Osteoblast (primary cell): Measurements from ENCODE around the gene UBE2O. TPM values are rescaled to one million over a fixed set of nuclear protein-coding genes. Genes with fewer than 3 reads are reported as not detected.

ENCODE experiments used
- DNase-seq: peaks from one replicate; pipeline ENCODE4 v3.0.0; 2011; ENCODE audit warnings: low spot score, mixed read lengths; ENCODE audit not compliant: insufficient read length; ENCODE audit errors: missing footprints
- H2AFZ ChIP-seq: 2 replicates; pipeline ENCODE4 v1.6.0; 2011; ENCODE audit warnings: mild to moderate bottlenecking, low read length
- H3K27ac ChIP-seq: 2 replicates; pipeline ENCODE4 v1.5.1; 2011; ENCODE audit warnings: mild to moderate bottlenecking, low read depth, low read length, moderate library complexity
- H3K27me3 ChIP-seq: 2 replicates; pipeline ENCODE4 v1.6.0; 2012; ENCODE audit warnings: mild to moderate bottlenecking, control low read depth, inconsistent platforms, low read length, moderate library complexity; ENCODE audit not compliant: insufficient read depth
- H3K36me3 ChIP-seq: 2 replicates; pipeline ENCODE4 v1.5.1; 2011; ENCODE audit warnings: mild to moderate bottlenecking, low read length, control low read depth, moderate library complexity; ENCODE audit not compliant: insufficient read depth
- H3K4me1 ChIP-seq: 2 replicates; pipeline ENCODE4 v1.5.1; 2011; ENCODE audit warnings: mild to moderate bottlenecking, low read length, control low read depth, moderate library complexity; ENCODE audit not compliant: insufficient read depth
- H3K4me2 ChIP-seq: 2 replicates; pipeline ENCODE4 v1.6.0; 2011; ENCODE audit warnings: mild to moderate bottlenecking, low read length; ENCODE audit not compliant: insufficient read depth
- H3K4me3 ChIP-seq: fragments of 200-600 bp; sonication (generic); 3 replicates; pipeline ENCODE4 v1.5.1; 2012; ENCODE audit warnings: mild to moderate bottlenecking, low read length, inconsistent platforms; ENCODE audit not compliant: insufficient read depth
- H3K79me2 ChIP-seq: 2 replicates; pipeline ENCODE4 v1.6.0; 2012; ENCODE audit warnings: mild to moderate bottlenecking, low read length, control low read depth, inconsistent platforms; ENCODE audit not compliant: insufficient read depth
- H3K9me3 ChIP-seq: 2 replicates; pipeline ENCODE4 v1.5.1; 2011; ENCODE audit warnings: low read depth, low read length, control low read depth
- H4K20me1 ChIP-seq: 2 replicates; pipeline ENCODE4 v1.6.0; 2012; ENCODE audit warnings: mild to moderate bottlenecking, low read length, control low read depth; ENCODE audit not compliant: insufficient read depth
- CTCF ChIP-seq: IDR thresholded peaks from 2 replicates; pipeline ENCODE4 v1.5.1; 2011; ENCODE audit warnings: mild to moderate bottlenecking, low read depth, low read length, moderate library complexity; ENCODE audit errors: extremely low read depth
- total RNA-seq: library from RNA; depleted of rRNA; stranded (reverse); fragments of >200 nt; gene quantifications from 2 replicates; pipeline ENCODE4 v1.2.3, GENCODE V29; 2012

The UBE2O gene
- total RNA-seq, 1 donor, result 19.5 TPM

GRCh38 chr17:76478730-76479514 is 26.0 kb upstream of the UBE2O start:
- Histone ChIP-seq H3K79me2 (no peaks in the 10 kb centered on the region), H3K27ac (no peak overlapping the region), H2AFZ (no peak overlapping the region), H3K36me3 (no peaks in the 10 kb centered on the region), H3K4me1 (no peaks in the 10 kb centered on the region), H3K9me3 (no peaks in the 10 kb centered on the region), H3K4me3 (no peak overlapping the region), H4K20me1 (no peaks in the 10 kb centered on the region), H3K4me2 (no peak overlapping the region), H3K27me3 (no peaks in the 10 kb centered on the region)
- no peak for TF ChIP-seq CTCF
- DNase-seq, result no peak

GRCh38 chr17:76478097-76478496 is 25.1 kb upstream of the UBE2O start:
- Histone ChIP-seq H3K4me1 (no peaks in the 10 kb centered on the region), H4K20me1 (no peaks in the 10 kb centered on the region), H3K9me3 (no peaks in the 10 kb centered on the region), H3K79me2 (no peaks in the 10 kb centered on the region), H3K27me3 (no peaks in the 10 kb centered on the region), H3K4me2 (no peak overlapping the region), H2AFZ (no peak overlapping the region), H3K27ac (no peak overlapping the region), H3K36me3 (no peaks in the 10 kb centered on the region), H3K4me3 (no peak overlapping the region)
- no peak for TF ChIP-seq CTCF
- no peak for DNase-seq

GRCh38 chr17:76477576-76477975 is 24.6 kb upstream of the UBE2O start:
- Histone ChIP-seq H3K9me3 (no peaks in the 10 kb centered on the region), H4K20me1 (no peaks in the 10 kb centered on the region), H2AFZ (no peak overlapping the region), H3K27ac (no peak overlapping the region), H3K27me3 (no peaks in the 10 kb centered on the region), H3K4me3 (no peak overlapping the region), H3K79me2 (no peaks in the 10 kb centered on the region), H3K36me3 (no peaks in the 10 kb centered on the region), H3K4me1 (no peaks in the 10 kb centered on the region), H3K4me2 (no peak overlapping the region)
- TF ChIP-seq CTCF, result no peak
- no peak for DNase-seq

- Histone ChIP-seq H3K4me3 (no peak overlapping the region), H3K4me2 (no peak overlapping the region), H3K27me3 (no peaks in the 10 kb centered on the region), H3K36me3 (no peaks in the 10 kb centered on the region), H2AFZ (no peak overlapping the region), H3K27ac (no peak overlapping the region), H3K4me1 (no peaks in the 10 kb centered on the region), H4K20me1 (no peaks in the 10 kb centered on the region), H3K9me3 (no peaks in the 10 kb centered on the region), H3K79me2 (no peaks in the 10 kb centered on the region)
- TF ChIP-seq CTCF, result no peak
- DNase-seq, result no peak
Measured at GRCh38 chr17:76476736-76477135, 23.8 kb upstream of the UBE2O start.
